OCI-LY1 (cell line): ENCODE results near the gene GGNBP2.
"Not testable (repeated sequence)": the region's sequence is repeated elsewhere in the genome, so short reads cannot be mapped to it uniquely, and the experiment has no call there.

ENCODE experiments used
- H2AFZ ChIP-seq: fragments of 200-600 bp; sonication (generic), shearing (Covaris generic); 2 replicates; pipeline ENCODE4 v1.6.0; 2014; ENCODE audit warnings: antibody characterized with exemption, mild to moderate bottlenecking, low read length
- H3F3A ChIP-seq: fragments of 200-600 bp; sonication (generic), shearing (Covaris generic); 2 replicates; pipeline ENCODE4 v1.6.0; 2014; ENCODE audit warnings: mild to moderate bottlenecking, antibody characterized with exemption, low read length, moderate library complexity; ENCODE audit not compliant: insufficient read depth
- H3K27ac ChIP-seq: fragments of 200-600 bp; sonication (generic); 2 replicates; pipeline ENCODE4 v1.5.1; 2014; ENCODE audit warnings: low read length, mixed run types, mild to moderate bottlenecking, low read depth; ENCODE audit not compliant: poor library complexity, severe bottlenecking
- H3K27me3 ChIP-seq: fragments of 200-600 bp; sonication (generic); 2 replicates; pipeline ENCODE4 v1.6.0; 2014; ENCODE audit warnings: antibody characterized with exemption, mild to moderate bottlenecking, low read length, moderate library complexity; ENCODE audit not compliant: insufficient read depth
- H3K36me3 ChIP-seq: fragments of 200-600 bp; sonication (generic); 2 replicates; pipeline ENCODE4 v1.6.1; 2014; ENCODE audit warnings: mild to moderate bottlenecking, antibody characterized with exemption, low read length, moderate library complexity, mixed read lengths; ENCODE audit not compliant: insufficient read depth
- H3K4me1 ChIP-seq: fragments of 200-600 bp; sonication (generic); 2 replicates; pipeline ENCODE4 v1.5.1; 2014; ENCODE audit warnings: mild to moderate bottlenecking, low read length, moderate library complexity; ENCODE audit not compliant: insufficient read depth, severe bottlenecking
- H3K4me2 ChIP-seq: fragments of 200-600 bp; sonication (generic), shearing (Covaris generic); 2 replicates; pipeline ENCODE4 v1.6.1; 2014; ENCODE audit warnings: low read length
- H3K4me3 ChIP-seq: fragments of 200-600 bp; sonication (generic); 2 replicates; pipeline ENCODE4 v1.5.1; 2014; ENCODE audit warnings: low read length, low read depth, mild to moderate bottlenecking, mixed read lengths; ENCODE audit not compliant: poor library complexity, severe bottlenecking
- H3K79me2 ChIP-seq: fragments of 200-600 bp; shearing (Covaris generic); 2 replicates; pipeline ENCODE4 v1.6.1; 2016; ENCODE audit warnings: mixed run types, low read length, mixed read lengths; ENCODE audit not compliant: insufficient read depth
- H3K9ac ChIP-seq: fragments of 200-600 bp; sonication (generic), shearing (Covaris generic); 2 replicates; pipeline ENCODE4 v1.6.1; 2014; ENCODE audit warnings: mild to moderate bottlenecking, low read length, mixed read lengths
- H3K9me2 ChIP-seq: fragments of 200-600 bp; sonication (generic), shearing (Covaris generic); 2 replicates; pipeline ENCODE4 v1.6.1; 2014; ENCODE audit warnings: low read depth, mild to moderate bottlenecking, low read length, mixed read lengths
- H3K9me3 ChIP-seq: fragments of 200-600 bp; shearing (Covaris generic); 2 replicates; pipeline ENCODE4 v1.6.1; 2014; ENCODE audit warnings: low read length, mixed read lengths
- H4K20me1 ChIP-seq: fragments of 200-600 bp; sonication (generic), shearing (Covaris generic); 2 replicates; pipeline ENCODE4 v1.6.0; 2016; ENCODE audit warnings: mild to moderate bottlenecking, low read length; ENCODE audit not compliant: insufficient read depth
- EZH2 ChIP-seq: fragments of 200-600 bp; sonication (generic), shearing (Covaris generic); IDR thresholded peaks from 2 replicates; pipeline ENCODE4 v1.8.0; 2017; ENCODE audit warnings: borderline replicate concordance, mixed run types, mild to moderate bottlenecking, antibody characterized with exemption, low read length, moderate library complexity, mixed read lengths
- TF ChIP-seq, protein P1 (sequence below): fragments of 200-600 bp; sonication (generic), shearing (Covaris generic); IDR thresholded peaks from 2 replicates; pipeline ENCODE4 v1.5.1; 2017; ENCODE audit warnings: mild to moderate bottlenecking, antibody characterized with exemption, low read length, moderate library complexity, mixed read lengths

Gene GGNBP2

GRCh38 chr17:36506831-36507230 is 37.9 kb upstream of the GGNBP2 start:
- Histone ChIP-seq H3K9me2 (no peaks in the 10 kb centered on the region), H3K4me3 (no peak overlapping the region), H3K36me3 (peaks cover 66% of the 10 kb centered on the region), H3K79me2 (no peaks in the 10 kb centered on the region), H4K20me1 (no peaks in the 10 kb centered on the region), H3K4me2 (no peak overlapping the region), H3K4me1 (no peaks in the 10 kb centered on the region), H3F3A (no peaks in the 10 kb centered on the region), H2AFZ (no peak overlapping the region), H3K27me3 (no peaks in the 10 kb centered on the region), H3K9me3 (no peaks in the 10 kb centered on the region), H3K27ac (no peak overlapping the region), H3K9ac (no peak overlapping the region)
- TF ChIP-seq EZH2 = no peak
- TF ChIP-seq, protein P1, sequence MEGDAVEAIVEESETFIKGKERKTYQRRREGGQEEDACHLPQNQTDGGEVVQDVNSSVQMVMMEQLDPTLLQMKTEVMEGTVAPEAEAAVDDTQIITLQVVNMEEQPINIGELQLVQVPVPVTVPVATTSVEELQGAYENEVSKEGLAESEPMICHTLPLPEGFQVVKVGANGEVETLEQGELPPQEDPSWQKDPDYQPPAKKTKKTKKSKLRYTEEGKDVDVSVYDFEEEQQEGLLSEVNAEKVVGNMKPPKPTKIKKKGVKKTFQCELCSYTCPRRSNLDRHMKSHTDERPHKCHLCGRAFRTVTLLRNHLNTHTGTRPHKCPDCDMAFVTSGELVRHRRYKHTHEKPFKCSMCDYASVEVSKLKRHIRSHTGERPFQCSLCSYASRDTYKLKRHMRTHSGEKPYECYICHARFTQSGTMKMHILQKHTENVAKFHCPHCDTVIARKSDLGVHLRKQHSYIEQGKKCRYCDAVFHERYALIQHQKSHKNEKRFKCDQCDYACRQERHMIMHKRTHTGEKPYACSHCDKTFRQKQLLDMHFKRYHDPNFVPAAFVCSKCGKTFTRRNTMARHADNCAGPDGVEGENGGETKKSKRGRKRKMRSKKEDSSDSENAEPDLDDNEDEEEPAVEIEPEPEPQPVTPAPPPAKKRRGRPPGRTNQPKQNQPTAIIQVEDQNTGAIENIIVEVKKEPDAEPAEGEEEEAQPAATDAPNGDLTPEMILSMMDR = no peak

- TF ChIP-seq, protein P1 = no peak
- no peaks in the 10 kb centered on the region for H3K9me2 ChIP-seq
- H3K4me2 ChIP-seq = no peak overlapping the region
- no peak overlapping the region for H3K9ac ChIP-seq
- H4K20me1 ChIP-seq = no peaks in the 10 kb centered on the region
- H3K4me1 ChIP-seq = no peaks in the 10 kb centered on the region
- H3K27ac ChIP-seq = no peak overlapping the region
- H3K4me3 ChIP-seq = no peak overlapping the region
- H3K79me2 ChIP-seq = no peaks in the 10 kb centered on the region
- H3K9me3 ChIP-seq = no peaks in the 10 kb centered on the region
- H3K36me3 ChIP-seq = peaks cover 66% of the 10 kb centered on the region
- H3K27me3 ChIP-seq = no peaks in the 10 kb centered on the region
- H3F3A ChIP-seq = no peaks in the 10 kb centered on the region
- H2AFZ ChIP-seq = no peak overlapping the region
These were observed 37.5 kb upstream of the GGNBP2 start for GRCh38 chr17:36507266-36507665.

DNA sequence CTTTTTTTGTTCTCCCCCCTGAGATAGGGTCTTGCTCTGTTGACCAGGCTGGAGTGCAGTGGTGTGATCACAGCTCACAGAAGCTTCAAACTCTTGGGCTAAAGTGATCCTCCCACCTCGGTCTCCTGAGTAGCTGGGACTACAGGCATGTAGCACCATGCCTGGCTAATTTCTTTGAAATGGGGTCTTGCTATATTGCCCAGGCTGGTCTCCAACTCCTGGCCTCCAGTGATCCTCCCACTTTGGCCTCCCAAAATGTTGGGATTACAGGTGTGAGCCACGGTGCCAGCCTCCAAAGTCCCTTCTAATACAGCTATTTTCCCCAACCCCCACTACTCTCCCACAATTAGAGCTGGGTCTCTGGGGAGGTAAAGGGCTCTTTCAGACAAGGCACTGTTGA is 36.3 kb upstream of the GGNBP2 start:
- not testable (repeated sequence) for H3K27me3 ChIP-seq, H3K27ac ChIP-seq, H4K20me1 ChIP-seq, H3K4me2 ChIP-seq, H3K9me3 ChIP-seq, H3K4me1 ChIP-seq, H2AFZ ChIP-seq, H3K9me2 ChIP-seq, H3K4me3 ChIP-seq, H3K79me2 ChIP-seq, H3F3A ChIP-seq, H3K9ac ChIP-seq
- peaks cover 64% of the 10 kb centered on the region for H3K36me3 ChIP-seq

GRCh38 chr17:36509272-36509985 is 35.3 kb upstream of the GGNBP2 start:
- no peaks in the 10 kb centered on the region for H3K9me3 ChIP-seq
- H3K4me3 ChIP-seq = no peak overlapping the region
- TF ChIP-seq EZH2 = no peak
- TF ChIP-seq, protein P1 = no peak
- no peak overlapping the region for H3K27ac ChIP-seq
- H2AFZ ChIP-seq = no peak overlapping the region
- H3K27me3 ChIP-seq = no peaks in the 10 kb centered on the region
- no peaks in the 10 kb centered on the region for H3K79me2 ChIP-seq
- no peaks in the 10 kb centered on the region for H3K4me1 ChIP-seq
- H3K4me2 ChIP-seq = no peak overlapping the region
- H3K9me2 ChIP-seq = no peaks in the 10 kb centered on the region
- H3K36me3 ChIP-seq = peaks cover 64% of the 10 kb centered on the region
- no peaks in the 10 kb centered on the region for H4K20me1 ChIP-seq
- no peak overlapping the region for H3K9ac ChIP-seq
- H3F3A ChIP-seq = no peaks in the 10 kb centered on the region
